T-helper 17 cell (primary cell): ENCODE measurements around the gene CRTC1. TPM values are rescaled to one million over a fixed set of nuclear protein-coding genes. Genes with fewer than 3 reads are reported as not detected.

Source experiments
- ATAC-seq: fragments of 150-1000 bp; cut with Tn5 transposase; 2 replicates; pipeline ENCODE4 v1.10.0; 2021; ENCODE audit warnings: mild to moderate bottlenecking, moderate library complexity
- DNase-seq, 3 donors: peaks; one replicate each; pipeline versions ENCODE4 v3.0.0 to v3.0.0-alpha.2; 2020 to 2021
- H3K9me3 ChIP-seq: one replicate; pipeline ENCODE4 v1.7.0; 2013; ENCODE audit warnings: low read length, mild to moderate bottlenecking; ENCODE audit not compliant: control insufficient read depth, poor library complexity, severe bottlenecking
- H3K27ac Mint-ChIP-seq: one replicate; pipeline ENCODE4 v1.8.0; 2022; ENCODE audit warnings: mild to moderate bottlenecking, moderate library complexity, mixed read lengths
- H3K27me3 Mint-ChIP-seq: one replicate; pipeline ENCODE4 v1.8.0; 2022; ENCODE audit warnings: mixed read lengths
- H3K36me3 Mint-ChIP-seq: one replicate; pipeline ENCODE4 v1.8.0; 2022; ENCODE audit warnings: low read depth, mixed read lengths
- H3K4me1 Mint-ChIP-seq: one replicate; pipeline ENCODE4 v1.8.0; 2022; ENCODE audit warnings: mild to moderate bottlenecking, mixed read lengths
- H3K4me3 Mint-ChIP-seq: one replicate; pipeline ENCODE4 v1.8.0; 2022; ENCODE audit warnings: mild to moderate bottlenecking, moderate library complexity, mixed read lengths
- total RNA-seq, 4 donors: library from RNA in 2 of 4; stranded (reverse) in 2 of 4; gene quantifications; one replicate each; pipeline ENCODE4 v1.2.3 and lab custom pipeline; 2022 to 2026

CRTC1 gene
- total RNA-seq, 2 donors from 2014 or later: 14.4 to 15.3 TPM

DNA sequence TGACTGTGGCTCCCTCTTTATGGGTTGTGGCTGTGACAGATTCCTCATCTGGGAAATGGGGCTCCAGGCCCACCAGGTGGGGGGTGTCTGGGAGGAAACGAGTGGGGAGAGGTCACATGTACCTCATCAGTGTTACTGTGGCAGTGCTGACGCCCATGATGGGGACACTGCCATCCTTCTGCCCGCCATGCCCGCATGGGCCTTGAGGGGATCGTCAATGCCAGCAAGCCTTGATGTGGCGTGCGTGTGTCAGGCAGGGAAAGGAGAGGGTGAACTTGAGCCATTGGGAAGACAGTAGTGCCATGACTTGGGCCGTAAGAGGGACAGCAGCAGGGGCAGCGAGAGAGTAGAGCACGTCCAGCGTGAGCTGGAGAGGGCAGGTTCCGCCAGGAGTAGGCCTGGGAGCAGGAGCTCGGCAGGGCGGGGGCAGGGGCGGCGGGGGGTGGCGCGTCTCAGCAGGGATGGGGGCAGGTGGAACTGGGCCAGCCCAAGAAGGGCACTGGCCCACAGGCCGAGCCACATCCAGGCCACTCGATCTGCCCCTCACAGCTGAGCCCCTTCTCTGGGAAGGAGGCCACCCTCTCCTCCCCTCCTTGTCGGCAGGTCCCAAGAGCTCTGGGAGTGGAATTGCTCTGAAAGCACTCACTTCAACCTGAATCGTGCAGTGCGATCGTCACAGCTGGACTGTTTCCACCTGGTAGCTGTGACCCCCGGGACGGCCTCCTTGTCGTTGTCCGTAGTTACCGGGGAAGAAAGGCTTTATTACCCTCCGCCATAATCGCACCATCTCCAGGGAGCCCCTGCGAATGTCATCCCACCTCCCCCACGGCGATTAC is 36.7 kb upstream of the CRTC1 start:
- Mint-ChIP-seq H3K4me3 (peak overlapping the region; percentile 36), H3K27ac (no peak overlapping the region), H3K27me3 (no peaks in the 10 kb centered on the region), H3K4me1 (peaks cover 18% of the 10 kb centered on the region), H3K36me3 (no peaks in the 10 kb centered on the region)
- H3K9me3 ChIP-seq: no peaks in the 10 kb centered on the region
- ATAC-seq (no peak), DNase-seq (no peak)

- no peaks in the 10 kb centered on the region for H3K36me3 Mint-ChIP-seq
- no peaks in the 10 kb centered on the region for H3K9me3 ChIP-seq
- H3K27ac Mint-ChIP-seq: no peak overlapping the region
- H3K4me3 Mint-ChIP-seq: no peak overlapping the region
- peaks cover 16% of the 10 kb centered on the region for H3K4me1 Mint-ChIP-seq
- DNase-seq (no peak), ATAC-seq (no peak)
- H3K27me3 Mint-ChIP-seq: no peaks in the 10 kb centered on the region
These were observed 36.1 kb upstream of the CRTC1 start for GRCh38 chr19:18647371-18647767.

DNA sequence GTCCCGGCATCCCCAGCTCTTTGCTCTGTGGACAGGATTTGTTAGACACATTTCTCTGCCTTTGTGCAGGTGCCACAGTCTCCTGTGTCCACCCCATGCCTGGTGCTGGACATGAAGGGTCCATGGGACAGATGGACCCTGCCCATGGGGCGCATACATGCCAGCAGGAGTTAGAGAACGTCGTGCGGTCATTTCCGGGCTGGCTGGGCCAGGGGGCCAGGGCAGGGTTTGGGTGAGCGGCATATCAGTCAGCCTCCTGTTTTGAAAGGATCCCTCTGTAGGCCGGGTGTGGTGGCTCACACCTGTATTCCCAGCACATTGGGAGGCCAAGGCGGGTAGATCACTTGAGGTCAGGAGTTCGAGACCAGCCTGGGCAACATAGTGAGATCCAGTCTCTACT is 35.7 kb upstream of the CRTC1 start:
- ATAC-seq (no peak), DNase-seq (no peak)
- no peaks in the 10 kb centered on the region for H3K27me3 Mint-ChIP-seq
- no peak overlapping the region for H3K4me3 Mint-ChIP-seq
- H3K4me1 Mint-ChIP-seq: peaks cover 16% of the 10 kb centered on the region
- no peak overlapping the region for H3K27ac Mint-ChIP-seq
- H3K9me3 ChIP-seq: no peaks in the 10 kb centered on the region
- no peaks in the 10 kb centered on the region for H3K36me3 Mint-ChIP-seq

DNA sequence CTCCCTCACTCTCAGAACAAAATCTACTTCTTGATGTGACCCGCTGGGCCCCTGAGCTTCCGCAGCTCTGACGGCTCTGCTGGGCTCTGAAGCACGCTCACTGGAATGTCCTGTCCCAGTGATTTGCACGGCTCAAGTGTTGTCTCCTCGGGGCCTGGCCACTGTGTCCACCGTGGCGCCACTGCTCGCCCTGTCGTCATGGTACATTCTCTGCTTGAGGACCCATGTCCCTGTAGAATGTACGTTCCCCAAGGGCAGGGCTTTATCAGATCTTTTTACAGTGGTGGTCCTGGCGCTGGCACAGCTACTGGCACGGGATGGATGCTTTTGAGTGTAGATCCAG is 34.5 kb upstream of the CRTC1 start:
- no peak overlapping the region for H3K27ac Mint-ChIP-seq
- ATAC-seq: no peak
- peaks cover 16% of the 10 kb centered on the region for H3K4me1 Mint-ChIP-seq
- no peaks in the 10 kb centered on the region for H3K9me3 ChIP-seq
- H3K36me3 Mint-ChIP-seq: no peaks in the 10 kb centered on the region
- no peaks in the 10 kb centered on the region for H3K27me3 Mint-ChIP-seq
- DNase-seq: no peak
- no peak overlapping the region for H3K4me3 Mint-ChIP-seq

DNA sequence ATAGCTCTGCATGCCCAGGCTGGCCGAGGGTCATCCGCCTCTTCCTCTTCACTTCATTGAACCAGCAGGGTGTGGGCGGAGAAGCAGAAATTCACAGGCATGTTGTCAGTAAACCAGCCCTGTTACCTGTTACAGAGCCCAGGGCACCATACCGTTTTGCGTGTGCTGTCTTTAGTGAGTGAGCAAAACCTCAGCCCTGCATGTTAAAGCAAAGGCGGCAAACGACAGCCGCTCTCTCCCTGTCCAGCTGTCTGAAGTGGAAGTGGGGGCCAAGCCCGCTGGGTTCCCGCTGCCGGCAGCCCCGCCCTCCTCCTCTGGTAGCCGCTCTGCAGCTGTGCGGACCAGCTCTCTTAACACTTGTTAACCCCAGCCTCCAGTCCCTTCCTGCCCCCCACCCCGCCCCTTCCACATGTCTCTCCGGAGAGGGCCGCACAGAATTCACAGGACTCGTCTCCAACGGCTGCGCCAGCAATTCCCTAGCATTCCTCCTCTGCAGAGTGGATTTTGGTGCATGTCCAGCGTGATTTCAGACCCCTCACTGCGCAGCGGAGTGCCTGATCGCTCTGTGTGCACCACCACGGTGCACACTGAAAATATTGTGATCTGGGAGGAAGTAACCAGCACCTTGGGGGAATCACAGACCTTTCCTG is 34.0 kb upstream of the CRTC1 start:
- Mint-ChIP-seq H3K36me3 (peaks cover 3% of the 10 kb centered on the region), H3K27me3 (no peaks in the 10 kb centered on the region), H3K4me1 (peaks cover 16% of the 10 kb centered on the region), H3K4me3 (peak overlapping the region; percentile 15), H3K27ac (no peak overlapping the region)
- DNase-seq (no peak), ATAC-seq (no peak)
- H3K9me3 ChIP-seq: no peaks in the 10 kb centered on the region

DNA sequence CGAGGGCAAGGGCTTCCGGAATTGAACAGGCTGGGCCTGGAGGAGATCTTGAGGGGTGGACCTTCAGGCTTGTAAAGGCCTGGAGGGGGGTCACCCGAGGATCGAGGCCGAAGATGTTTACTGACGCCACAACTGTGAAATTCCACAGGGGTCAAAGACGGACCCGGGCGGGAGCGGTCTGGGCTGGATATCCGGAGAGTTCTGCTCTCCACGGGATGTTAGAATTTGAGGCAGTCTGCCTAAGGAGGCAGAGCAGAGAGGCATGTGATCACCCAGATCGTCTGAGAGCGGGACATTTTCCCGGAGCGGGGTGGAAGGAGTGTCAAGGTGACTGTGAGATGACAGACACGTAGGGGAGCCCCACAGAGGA is 33.5 kb upstream of the CRTC1 start:
- Mint-ChIP-seq H3K4me3 (no peak overlapping the region), H3K36me3 (peaks cover 3% of the 10 kb centered on the region), H3K27me3 (no peaks in the 10 kb centered on the region), H3K27ac (no peak overlapping the region), H3K4me1 (peaks cover 16% of the 10 kb centered on the region)
- DNase-seq: no peak
- H3K9me3 ChIP-seq: no peaks in the 10 kb centered on the region
- ATAC-seq: no peak

GRCh38 chr19:18650468-18651041 is 32.9 kb upstream of the CRTC1 start:
- ATAC-seq (no peak), DNase-seq (no peak)
- no peaks in the 10 kb centered on the region for H3K27me3 Mint-ChIP-seq
- no peak overlapping the region for H3K4me3 Mint-ChIP-seq
- no peaks in the 10 kb centered on the region for H3K9me3 ChIP-seq
- peaks cover 18% of the 10 kb centered on the region for H3K4me1 Mint-ChIP-seq
- no peak overlapping the region for H3K27ac Mint-ChIP-seq
- H3K36me3 Mint-ChIP-seq: peaks cover 3% of the 10 kb centered on the region

GRCh38 chr19:18651300-18651699 is 32.2 kb upstream of the CRTC1 start:
- H3K27ac Mint-ChIP-seq: no peak overlapping the region
- no peaks in the 10 kb centered on the region for H3K27me3 Mint-ChIP-seq
- H3K36me3 Mint-ChIP-seq: peaks cover 3% of the 10 kb centered on the region
- ATAC-seq (no peak), DNase-seq (no peak)
- peaks cover 19% of the 10 kb centered on the region for H3K4me1 Mint-ChIP-seq
- no peaks in the 10 kb centered on the region for H3K9me3 ChIP-seq
- H3K4me3 Mint-ChIP-seq: no peak overlapping the region

DNA sequence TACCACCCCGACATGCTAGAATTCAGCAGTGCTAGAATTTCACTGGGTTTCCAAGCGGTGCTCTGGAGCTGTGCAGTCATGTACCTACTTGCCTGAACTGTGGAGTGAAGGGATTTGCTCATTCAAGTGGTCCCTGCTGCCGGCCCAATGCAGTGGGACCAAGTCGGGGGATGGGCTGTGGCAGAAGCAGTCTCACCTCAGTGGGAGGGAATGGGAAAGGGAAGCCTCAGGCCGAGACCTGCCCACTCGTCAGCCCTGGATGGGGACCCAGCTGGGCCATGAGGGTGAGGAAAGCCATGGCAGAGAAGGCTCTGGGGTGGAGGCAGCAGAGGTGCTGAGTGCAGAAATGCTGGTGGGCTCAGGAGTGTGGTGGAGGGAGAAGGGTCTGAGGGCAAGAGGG is 31.7 kb upstream of the CRTC1 start:
- Mint-ChIP-seq H3K4me1 (peaks cover 15% of the 10 kb centered on the region), H3K36me3 (peaks cover 3% of the 10 kb centered on the region), H3K4me3 (no peak overlapping the region), H3K27me3 (no peaks in the 10 kb centered on the region), H3K27ac (no peak overlapping the region)
- H3K9me3 ChIP-seq: no peaks in the 10 kb centered on the region
- no peak for DNase-seq
- ATAC-seq: no peak

DNA sequence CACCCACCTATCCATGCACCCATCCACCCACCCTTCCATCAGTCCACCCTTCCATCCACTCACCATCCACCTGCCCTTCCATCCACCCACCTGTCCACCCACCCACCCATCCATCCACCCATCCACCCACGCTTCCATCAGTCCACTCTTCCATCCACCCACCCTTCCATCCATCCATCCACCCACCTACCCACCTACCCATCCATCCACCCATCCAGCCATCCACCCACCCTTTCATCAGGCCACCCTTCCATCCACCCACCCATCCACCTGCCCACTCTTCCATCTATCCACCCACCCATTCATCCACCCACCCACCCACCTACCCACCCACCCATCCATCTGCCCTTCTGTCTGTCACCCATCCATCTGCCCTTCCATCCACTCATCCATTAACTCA is 29.6 kb upstream of the CRTC1 start:
- Mint-ChIP-seq H3K4me3 (no peak overlapping the region), H3K36me3 (peaks cover 7% of the 10 kb centered on the region), H3K27ac (no peak overlapping the region), H3K27me3 (no peaks in the 10 kb centered on the region), H3K4me1 (peaks cover 24% of the 10 kb centered on the region)
- ATAC-seq (no peak), DNase-seq (no peak)
- no peaks in the 10 kb centered on the region for H3K9me3 ChIP-seq

GRCh38 chr19:18654469-18654868 is 29.0 kb upstream of the CRTC1 start:
- no peak for DNase-seq
- Mint-ChIP-seq H3K4me3 (no peak overlapping the region), H3K27me3 (no peaks in the 10 kb centered on the region), H3K36me3 (peaks cover 7% of the 10 kb centered on the region), H3K27ac (no peak overlapping the region), H3K4me1 (peaks cover 26% of the 10 kb centered on the region)
- ATAC-seq: no peak
- H3K9me3 ChIP-seq: no peaks in the 10 kb centered on the region

- Mint-ChIP-seq H3K4me1 (peaks cover 26% of the 10 kb centered on the region), H3K36me3 (peaks cover 7% of the 10 kb centered on the region), H3K4me3 (no peak overlapping the region), H3K27me3 (no peaks in the 10 kb centered on the region), H3K27ac (no peak overlapping the region)
- DNase-seq: no peak
- H3K9me3 ChIP-seq: no peaks in the 10 kb centered on the region
- ATAC-seq: no peak
These were observed 28.2 kb upstream of the CRTC1 start for GRCh38 chr19:18655173-18655844.

- H3K27me3 Mint-ChIP-seq: no peaks in the 10 kb centered on the region
- no peak overlapping the region for H3K4me3 Mint-ChIP-seq
- H3K4me1 Mint-ChIP-seq: peaks cover 30% of the 10 kb centered on the region
- no peaks in the 10 kb centered on the region for H3K9me3 ChIP-seq
- peaks cover 7% of the 10 kb centered on the region for H3K36me3 Mint-ChIP-seq
- H3K27ac Mint-ChIP-seq: peak overlapping the region; percentile 83
- DNase-seq: no peak
- ATAC-seq: no peak
These were observed 27.0 kb upstream of the CRTC1 start for GRCh38 chr19:18656337-18657086.
